H9 (cell line): Measurements from ENCODE around the gene ANKRD17. TPM values are rescaled to one million over a fixed set of nuclear protein-coding genes. Genes with fewer than 3 reads are reported as not detected.

ENCODE experiments used
- DNase-seq: peaks from one replicate; pipeline ENCODE4 v3.0.0-alpha.2; 2017
- H2AFZ ChIP-seq: one replicate; pipeline ENCODE4 v1.6.1; 2013; ENCODE audit warnings: mild to moderate bottlenecking, low read length, control low read depth, moderate library complexity
- H2AK5ac ChIP-seq: 2 replicates; pipeline ENCODE4 v1.6.1; 2013; ENCODE audit warnings: low read length, control low read depth, mixed read lengths; ENCODE audit not compliant: insufficient read length
- H2BK120ac ChIP-seq: one replicate; pipeline ENCODE4 v1.6.1; 2013; ENCODE audit warnings: low read depth, mild to moderate bottlenecking, low read length, control low read depth, inconsistent platforms; ENCODE audit not compliant: poor library complexity, severe bottlenecking
- H2BK12ac ChIP-seq: 2 replicates; pipeline ENCODE4 v1.6.1; 2013; ENCODE audit warnings: low read length, control low read depth, mixed read lengths, low read depth; ENCODE audit not compliant: insufficient read length
- H2BK15ac ChIP-seq: 2 replicates; pipeline ENCODE4 v1.6.1; 2013; ENCODE audit warnings: low read depth, low read length, control low read depth
- H2BK20ac ChIP-seq: one replicate; pipeline ENCODE4 v1.6.1; 2013; ENCODE audit warnings: low read depth, mild to moderate bottlenecking, low read length, control low read depth, inconsistent platforms; ENCODE audit not compliant: poor library complexity, severe bottlenecking
- H2BK5ac ChIP-seq: 2 replicates; pipeline ENCODE4 v1.6.1; 2013; ENCODE audit warnings: low read length, control low read depth, mixed read lengths; ENCODE audit not compliant: insufficient read length
- H3K14ac ChIP-seq: 2 replicates; pipeline ENCODE4 v1.6.1; 2013; ENCODE audit warnings: low read length, control low read depth; ENCODE audit not compliant: insufficient read depth
- H3K18ac ChIP-seq: 2 replicates; pipeline ENCODE4 v1.6.1; 2013; ENCODE audit warnings: low read depth, mild to moderate bottlenecking, mixed read lengths, low read length, control low read depth; ENCODE audit not compliant: insufficient read length
- H3K23ac ChIP-seq: 2 replicates; pipeline ENCODE4 v1.6.1; 2013; ENCODE audit warnings: low read length, control low read depth, mixed read lengths, low read depth; ENCODE audit not compliant: insufficient read length
- H3K23me2 ChIP-seq: 2 replicates; pipeline ENCODE4 v1.6.1; 2013; ENCODE audit warnings: low read depth, mild to moderate bottlenecking, mixed read lengths, low read length, control low read depth; ENCODE audit not compliant: insufficient read length, poor library complexity, severe bottlenecking
- H3K27ac ChIP-seq: 2 replicates; pipeline ENCODE4 v1.5.1; 2013; ENCODE audit warnings: low read length, control low read depth, mixed read lengths, low read depth; ENCODE audit not compliant: insufficient read length
- H3K27me3 ChIP-seq: 2 replicates; pipeline ENCODE4 v1.6.1; 2013; ENCODE audit warnings: low read length, control low read depth, inconsistent platforms; ENCODE audit not compliant: insufficient read depth
- H3K4ac ChIP-seq: 2 replicates; pipeline ENCODE4 v1.6.1; 2013; ENCODE audit warnings: low read depth, mild to moderate bottlenecking, control low read depth, inconsistent platforms, low read length, moderate library complexity
- H3K4me1 ChIP-seq: 2 replicates; pipeline ENCODE4 v1.6.1; 2013; ENCODE audit warnings: low read length, control low read depth, inconsistent platforms; ENCODE audit not compliant: insufficient read depth
- H3K4me2 ChIP-seq: 2 replicates; pipeline ENCODE4 v1.6.1; 2013; ENCODE audit warnings: low read length, control low read depth, mixed read lengths; ENCODE audit not compliant: insufficient read length, insufficient read depth
- H3K56ac ChIP-seq: 2 replicates; pipeline ENCODE4 v1.6.1; 2013; ENCODE audit warnings: low read depth, mild to moderate bottlenecking, mixed read lengths, low read length, control low read depth; ENCODE audit not compliant: insufficient read length
- H3K79me1 ChIP-seq: 2 replicates; pipeline ENCODE4 v1.6.1; 2013; ENCODE audit warnings: low read depth, mild to moderate bottlenecking, moderate library complexity, low read length, control low read depth, inconsistent platforms; ENCODE audit not compliant: insufficient read depth, poor library complexity, severe bottlenecking
- H3K79me2 ChIP-seq: 2 replicates; pipeline ENCODE4 v1.6.1; 2013; ENCODE audit warnings: low read length, control low read depth, inconsistent platforms; ENCODE audit not compliant: insufficient read depth
- H3K9ac ChIP-seq: 2 replicates; pipeline ENCODE4 v1.6.1; 2013; ENCODE audit warnings: low read length, control low read depth, mixed read lengths; ENCODE audit not compliant: insufficient read length; ENCODE audit errors: extremely low read depth
- H3K9me3 ChIP-seq: one replicate; pipeline ENCODE4 v1.6.1; 2013; ENCODE audit warnings: low read depth, low read length, inconsistent platforms; ENCODE audit not compliant: control insufficient read depth
- H3T11ph ChIP-seq: one replicate; pipeline ENCODE4 v1.6.1; 2013; ENCODE audit warnings: mild to moderate bottlenecking, low read length, control low read depth, inconsistent platforms
- H4K20me1 ChIP-seq: one replicate; pipeline ENCODE4 v1.6.1; 2013; ENCODE audit not compliant: control insufficient read depth, insufficient read length, insufficient read depth
- H4K5ac ChIP-seq: 2 replicates; pipeline ENCODE4 v1.6.1; 2013; ENCODE audit warnings: low read depth, mild to moderate bottlenecking, mixed read lengths, low read length, control low read depth; ENCODE audit not compliant: insufficient read length
- H4K8ac ChIP-seq: replicated peaks from 2 replicates; pipeline ENCODE4 v1.6.1; 2013; ENCODE audit warnings: low read length, control low read depth, mixed read lengths, low read depth; ENCODE audit not compliant: insufficient read length
- H4K91ac ChIP-seq: 2 replicates; pipeline ENCODE4 v1.6.1; 2013; ENCODE audit warnings: low read depth, mild to moderate bottlenecking, moderate library complexity, mixed read lengths, low read length, control low read depth; ENCODE audit not compliant: insufficient read length
- H3K27ac Mint-ChIP-seq, 3 experiments: 2 replicates in 2 of 3; 3 replicates in 1 of 3; pipeline ENCODE4 v1.8.0; 2020 to 2021; ENCODE audit warnings: mixed read lengths in 3 of 3, mild to moderate bottlenecking in 1 of 3, moderate library complexity in 1 of 3
- H3K27me3 Mint-ChIP-seq: 2 replicates; pipeline ENCODE4 v1.8.0; 2021; ENCODE audit warnings: low read depth, mild to moderate bottlenecking, moderate library complexity, mixed read lengths
- H3K36me3 Mint-ChIP-seq, 3 experiments: 2 replicates in 2 of 3; 3 replicates in 1 of 3; pipeline ENCODE4 v1.8.0; 2020 to 2021; ENCODE audit warnings: low read depth in 3 of 3, mixed read lengths in 3 of 3; ENCODE audit not compliant: insufficient read depth in 1 of 3
- H3K4me1 Mint-ChIP-seq, 2 experiments: 2 replicates each; pipeline ENCODE4 v1.8.0; 2020; ENCODE audit warnings: mixed read lengths in 2 of 2
- H3K4me3 Mint-ChIP-seq, 2 experiments: 2 replicates in 1 of 2; 3 replicates in 1 of 2; pipeline ENCODE4 v1.8.0; 2020 to 2021; ENCODE audit warnings: mild to moderate bottlenecking in 2 of 2, mixed read lengths in 2 of 2, moderate library complexity in 1 of 2
- H3K9me3 Mint-ChIP-seq, 2 experiments: 2 replicates in 1 of 2; 3 replicates in 1 of 2; pipeline ENCODE4 v1.8.0; 2020; ENCODE audit warnings: mild to moderate bottlenecking in 2 of 2, mixed read lengths in 2 of 2, moderate library complexity in 1 of 2
- CTCF ChIP-seq: fragments of 200-600 bp; sonication (generic); conservative IDR thresholded peaks from 3 replicates; pipeline ENCODE4 v1.8.0; 2021; ENCODE audit warnings: antibody characterized with exemption, mild to moderate bottlenecking
- WGBS: extraction: QIAGEN DNeasy Blood & Tissue Kit; methylation state at CpG from one replicate; pipeline ENCODE4 v1.1.7; 2013; ENCODE audit warnings: missing lambda C conversion rate, low lambda C conversion rate, mixed read lengths; ENCODE audit not compliant: insufficient read length; ENCODE audit errors: extremely low coverage; 5-methylcytosine and 5-hydroxymethylcytosine counted together
- total RNA-seq: library from RNA; stranded (reverse); gene quantifications from 2 replicates; pipeline ENCODE4 v1.2.1, GENCODE V29; 2021

The ANKRD17 gene
- total RNA-seq, 1 experiment from 2014 or later: 82.4 TPM

GRCh38 chr4:73221734-73222133, 36.9 kb downstream of the ANKRD17 start:
- no peak overlapping the region for H2BK120ac ChIP-seq
- no CpG with 5 or more reads among the region's 2 CpGs for WGBS
- H3K79me2 ChIP-seq: peaks cover 9% of the 10 kb centered on the region; the same call in 1 of the 2 replicates
- no peak overlapping the region for H2BK5ac ChIP-seq
- H4K91ac ChIP-seq: no peak overlapping the region
- no peak overlapping the region for H4K5ac ChIP-seq
- no peaks in the 10 kb centered on the region for H3K79me1 ChIP-seq
- H3K4ac ChIP-seq: no peak overlapping the region
- no peaks in the 10 kb centered on the region for H3K23me2 ChIP-seq
- peak overlapping the region in 1 of 2 experiments; percentile 41; a peak in 1 of 5 replicates for H3K4me3 Mint-ChIP-seq
- peaks cover 25% of the 10 kb centered on the region in 2 experiments for H3K4me1 Mint-ChIP-seq
- no peak for DNase-seq
- no peak overlapping the region for H4K8ac ChIP-seq
- no peak overlapping the region for H3K9ac ChIP-seq
- H4K20me1 ChIP-seq: no peaks in the 10 kb centered on the region
- no peak overlapping the region for H3K14ac ChIP-seq
- no peak overlapping the region for H3K27ac ChIP-seq
- no peaks in the 10 kb centered on the region for H3K27me3 Mint-ChIP-seq
- H2BK12ac ChIP-seq: no peak overlapping the region
- H3K4me1 ChIP-seq: peaks cover 7% of the 10 kb centered on the region; the same call in 1 of the 2 replicates
- TF ChIP-seq CTCF: no peak
- H2AFZ ChIP-seq: no peak overlapping the region
- no peak overlapping the region for H2BK15ac ChIP-seq
- H3K56ac ChIP-seq: no peak overlapping the region
- H3K36me3 Mint-ChIP-seq: no peaks in the 10 kb centered on the region; a peak in 2 of 7 replicates
- peak overlapping the region; percentile 6 to 83 (median 20); a peak in 5 of 7 replicates for H3K27ac Mint-ChIP-seq
- H2AK5ac ChIP-seq: no peak overlapping the region
- no peaks in the 10 kb centered on the region for H3K9me3 Mint-ChIP-seq
- no peak overlapping the region for H3T11ph ChIP-seq
- H3K9me3 ChIP-seq: no peaks in the 10 kb centered on the region
- H3K27me3 ChIP-seq: no peaks in the 10 kb centered on the region
- H3K4me2 ChIP-seq: no peak overlapping the region
- H3K23ac ChIP-seq: no peak overlapping the region
- no peak overlapping the region for H2BK20ac ChIP-seq
- H3K18ac ChIP-seq: no peak overlapping the region
